Tibial nerve (tissue), 4 donors: Measurements from ENCODE around the gene DPM1. TPM values are rescaled to one million over a fixed set of nuclear protein-coding genes. Genes with fewer than 3 reads are reported as not detected.
A peak's percentile ranks its signal among the peaks of the same experiment; 100 is the strongest.

Experiments
- DNase-seq, 2 donors: peaks; one replicate each; pipeline ENCODE4 v3.0.0-alpha.2; 2019; ENCODE audit warnings: low spot score in 2 of 2
- H3K27ac ChIP-seq, 4 donors: fragments of 200-600 bp; sonication (generic) in 3 of 4; one replicate each; pipeline ENCODE4 v1.5.1; 2017 to 2019; ENCODE audit warnings: mild to moderate bottlenecking in 1 of 4
- H3K27me3 ChIP-seq, 2 donors: fragments of 200-600 bp; sonication (generic) in 1 of 2; one replicate each; pipeline versions ENCODE4 v1.5.1 to v1.6.0; 2017 to 2019
- H3K36me3 ChIP-seq, 3 donors: fragments of 200-600 bp; sonication (generic); one replicate each; pipeline ENCODE4 v1.5.1; 2018 to 2019
- H3K4me1 ChIP-seq, 4 donors: fragments of 200-600 bp; sonication (generic) in 3 of 4; one replicate each; pipeline ENCODE4 v1.5.1; 2017 to 2019
- H3K4me3 ChIP-seq, 4 donors: fragments of 200-600 bp; sonication (generic) in 3 of 4; one replicate each; pipeline ENCODE4 v1.5.1; 2017 to 2019; ENCODE audit warnings: mild to moderate bottlenecking in 1 of 4, moderate library complexity in 1 of 4
- H3K9me3 ChIP-seq, 4 donors: fragments of 200-600 bp; sonication (generic) in 3 of 4; one replicate each; pipeline ENCODE4 v1.5.1; 2017 to 2019
- EP300 ChIP-seq, 2 donors: sonication (generic); formaldehyde crosslinking; IDR thresholded peaks; one replicate each; pipeline ENCODE4 v1.6.1; 2017; ENCODE audit warnings: antibody characterized with exemption in 2 of 2, mild to moderate bottlenecking in 1 of 2
- POLR2A ChIP-seq, 2 donors: fragments of 450-650 bp; IDR thresholded peaks; one replicate each; pipeline ENCODE4 v1.6.1; 2017; ENCODE audit warnings: antibody characterized with exemption in 2 of 2, mild to moderate bottlenecking in 2 of 2, moderate library complexity in 2 of 2
- WGBS, 2 donors: methylation state at CpG; one replicate each; pipeline ENCODE4 v1.1.5; 2018; 5-methylcytosine and 5-hydroxymethylcytosine counted together
- total RNA-seq, 4 donors: library from RNA; depleted of rRNA; stranded (reverse); fragments of >200 nt; gene quantifications; one replicate each; pipeline ENCODE4 v1.1.0, GENCODE V29; 2016
- TF ChIP-seq, protein P1 (sequence below), 5 experiments: fragments of 200-600 bp in 3 of 5; fragments of 450-650 bp in 2 of 5; sonication (generic) in 3 of 5; IDR thresholded peaks; one replicate each; pipeline ENCODE4 v1.5.1; 2016 to 2019; ENCODE audit warnings: antibody characterized with exemption in 5 of 5, mild to moderate bottlenecking in 3 of 5, moderate library complexity in 2 of 5

Gene DPM1
- total RNA-seq, 4 donors from 2014 or later, result 29.4 to 54.2 (median 42.7) TPM

DNA sequence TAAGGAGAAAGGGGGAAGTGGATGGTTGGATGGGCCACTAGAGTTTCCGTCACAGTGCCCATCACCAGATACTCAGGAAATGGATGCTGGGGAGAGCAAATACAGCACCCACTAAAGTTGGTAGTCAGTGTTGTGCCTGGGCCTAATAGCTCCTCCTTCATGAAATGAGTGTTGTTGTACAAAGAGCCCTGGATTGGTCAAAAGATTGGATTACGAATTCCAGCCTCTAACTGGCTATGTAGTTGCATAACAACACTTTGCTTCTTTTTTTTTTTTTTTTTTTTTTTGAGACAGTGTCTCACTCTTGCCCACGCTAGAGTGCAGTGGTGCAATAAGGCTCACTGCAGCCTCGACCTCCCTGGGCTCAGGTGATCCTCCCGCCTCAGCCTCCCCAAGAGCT is 37.2 kb upstream of the DPM1 start:
- TF ChIP-seq EP300 (IDR thresholded peaks at IDR 0.05), result no peak
- TF ChIP-seq, protein P1, sequence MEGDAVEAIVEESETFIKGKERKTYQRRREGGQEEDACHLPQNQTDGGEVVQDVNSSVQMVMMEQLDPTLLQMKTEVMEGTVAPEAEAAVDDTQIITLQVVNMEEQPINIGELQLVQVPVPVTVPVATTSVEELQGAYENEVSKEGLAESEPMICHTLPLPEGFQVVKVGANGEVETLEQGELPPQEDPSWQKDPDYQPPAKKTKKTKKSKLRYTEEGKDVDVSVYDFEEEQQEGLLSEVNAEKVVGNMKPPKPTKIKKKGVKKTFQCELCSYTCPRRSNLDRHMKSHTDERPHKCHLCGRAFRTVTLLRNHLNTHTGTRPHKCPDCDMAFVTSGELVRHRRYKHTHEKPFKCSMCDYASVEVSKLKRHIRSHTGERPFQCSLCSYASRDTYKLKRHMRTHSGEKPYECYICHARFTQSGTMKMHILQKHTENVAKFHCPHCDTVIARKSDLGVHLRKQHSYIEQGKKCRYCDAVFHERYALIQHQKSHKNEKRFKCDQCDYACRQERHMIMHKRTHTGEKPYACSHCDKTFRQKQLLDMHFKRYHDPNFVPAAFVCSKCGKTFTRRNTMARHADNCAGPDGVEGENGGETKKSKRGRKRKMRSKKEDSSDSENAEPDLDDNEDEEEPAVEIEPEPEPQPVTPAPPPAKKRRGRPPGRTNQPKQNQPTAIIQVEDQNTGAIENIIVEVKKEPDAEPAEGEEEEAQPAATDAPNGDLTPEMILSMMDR (IDR thresholded peaks at IDR 0.05), result no peak
- TF ChIP-seq POLR2A (IDR thresholded peaks at IDR 0.05), result no peak
- H3K9me3 ChIP-seq, result no peaks in the 10 kb centered on the region
- H3K4me3 ChIP-seq, result no peak overlapping the region
- H3K27me3 ChIP-seq, result peaks cover 0 to 11% of the 10 kb centered on the region in 2 donors
- H3K27ac ChIP-seq, result no peak overlapping the region
- DNase-seq, result no peak
- H3K36me3 ChIP-seq, result no peaks in the 10 kb centered on the region
- WGBS, 2 donors, result 82 to 84% methylated on average over 5 of the region's 5 CpGs
- H3K4me1 ChIP-seq, result no peaks in the 10 kb centered on the region

DNA sequence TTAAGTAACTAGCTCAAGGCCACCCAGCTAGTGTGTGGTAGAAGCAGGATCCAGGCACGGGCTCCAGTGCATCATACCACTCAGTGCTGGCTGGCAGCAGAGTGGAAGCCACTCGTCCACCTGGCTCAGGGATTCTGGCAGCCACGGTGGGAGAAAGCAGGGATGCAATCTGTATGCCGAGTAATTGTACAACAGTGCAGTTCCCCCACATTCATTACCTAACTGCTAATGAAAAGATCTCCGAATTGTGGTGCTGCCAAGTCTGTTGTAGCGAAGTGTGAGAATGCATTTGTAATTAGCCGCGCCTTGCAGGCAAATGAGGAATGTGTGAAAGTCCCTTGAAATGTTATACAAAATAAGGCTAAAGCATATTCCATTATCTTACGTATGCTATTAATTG is 35.5 kb upstream of the DPM1 start:
- TF ChIP-seq POLR2A (IDR thresholded peaks at IDR 0.05) (no peak), EP300 (IDR thresholded peaks at IDR 0.05) (no peak)
- TF ChIP-seq, protein P1 (IDR thresholded peaks at IDR 0.05), result no peak
- no peaks in the 10 kb centered on the region for H3K9me3 ChIP-seq
- H3K27ac ChIP-seq, result no peak overlapping the region
- no peak overlapping the region for H3K4me3 ChIP-seq
- 86 to 89% methylated on average over 9 of the region's 9 CpGs for WGBS, 2 donors
- no peaks in the 10 kb centered on the region for H3K36me3 ChIP-seq
- no peak for DNase-seq
- peaks cover 0 to 9% of the 10 kb centered on the region in 2 donors for H3K27me3 ChIP-seq
- no peaks in the 10 kb centered on the region for H3K4me1 ChIP-seq

DNA sequence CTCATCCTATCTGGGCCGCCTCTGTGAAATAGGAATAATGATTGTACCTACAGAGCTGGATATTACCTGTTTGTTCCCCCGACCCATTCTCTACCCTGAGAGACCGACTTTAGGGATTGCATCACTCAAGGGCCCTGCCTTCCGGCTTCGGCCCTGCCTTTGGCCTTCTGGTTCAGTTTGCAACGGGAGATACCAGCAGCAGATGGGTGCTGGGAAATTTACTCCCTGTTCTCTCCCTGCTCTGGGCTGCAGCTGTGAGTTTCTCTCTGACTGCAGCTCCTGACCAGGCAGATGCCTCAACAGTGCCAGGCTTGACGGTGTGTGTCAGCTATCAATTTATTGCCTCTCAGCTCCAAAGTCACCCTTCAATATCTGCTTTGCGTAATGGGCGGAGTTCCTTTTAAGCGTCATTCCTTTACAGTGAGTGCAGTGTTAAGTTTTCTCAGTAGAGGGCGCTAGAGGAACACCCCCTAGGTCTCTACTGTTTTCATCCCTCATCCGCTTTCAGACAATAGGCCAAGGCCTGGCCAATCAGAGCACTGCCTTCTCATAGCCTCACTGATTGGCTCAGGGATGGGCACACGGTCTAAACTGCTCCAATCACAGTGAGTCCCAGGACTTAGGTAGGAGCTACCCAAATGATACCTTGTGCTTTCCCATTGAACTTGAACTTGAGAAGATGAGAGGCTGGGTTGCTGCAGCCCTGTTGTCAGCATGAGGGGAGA is 34.6 kb upstream of the DPM1 start:
- H3K27ac ChIP-seq, result no peak overlapping the region
- H3K27me3 ChIP-seq, result peaks cover 0 to 7% of the 10 kb centered on the region in 2 donors
- DNase-seq, result no peak
- no peak overlapping the region for H3K4me3 ChIP-seq
- H3K9me3 ChIP-seq, result no peaks in the 10 kb centered on the region
- TF ChIP-seq EP300 (IDR thresholded peaks at IDR 0.05), result no peak
- TF ChIP-seq, protein P1 (IDR thresholded peaks at IDR 0.05), result peak in 4 of 5 experiments; percentile 14 to 53 (median 23)
- no peaks in the 10 kb centered on the region for H3K4me1 ChIP-seq
- no peaks in the 10 kb centered on the region for H3K36me3 ChIP-seq
- WGBS, 2 donors, result 37 to 49% methylated on average over 13 of the region's 13 CpGs

DNA sequence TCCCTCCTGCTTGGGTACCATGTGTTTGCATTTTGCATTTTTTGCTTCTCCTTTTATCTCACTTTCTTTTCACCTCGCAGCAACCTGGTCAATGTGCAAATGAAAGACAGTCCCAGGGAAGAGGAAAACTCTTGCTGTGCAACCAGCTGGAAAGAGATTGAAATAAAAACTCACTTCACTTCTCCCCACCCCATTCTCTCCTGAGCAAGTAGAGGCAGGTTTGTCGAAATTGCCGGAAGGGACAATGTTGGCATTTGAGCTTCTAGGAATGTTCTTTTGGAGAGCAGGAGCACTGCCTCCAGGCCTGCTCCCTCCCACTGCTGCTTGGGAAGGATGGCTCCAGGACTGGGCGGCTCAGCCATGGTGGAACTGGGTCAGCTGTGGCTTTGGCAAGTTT is 34.0 kb upstream of the DPM1 start:
- no peak overlapping the region for H3K27ac ChIP-seq
- no peak for DNase-seq
- no peak overlapping the region for H3K4me3 ChIP-seq
- 51 to 55% methylated on average over 4 of the region's 4 CpGs for WGBS, 2 donors
- no peaks in the 10 kb centered on the region for H3K9me3 ChIP-seq
- no peaks in the 10 kb centered on the region for H3K4me1 ChIP-seq
- peaks cover 0 to 7% of the 10 kb centered on the region in 2 donors for H3K27me3 ChIP-seq
- no peaks in the 10 kb centered on the region for H3K36me3 ChIP-seq
- TF ChIP-seq POLR2A (IDR thresholded peaks at IDR 0.05) (no peak), EP300 (IDR thresholded peaks at IDR 0.05) (no peak)
- TF ChIP-seq, protein P1 (IDR thresholded peaks at IDR 0.05), result no peak

DNA sequence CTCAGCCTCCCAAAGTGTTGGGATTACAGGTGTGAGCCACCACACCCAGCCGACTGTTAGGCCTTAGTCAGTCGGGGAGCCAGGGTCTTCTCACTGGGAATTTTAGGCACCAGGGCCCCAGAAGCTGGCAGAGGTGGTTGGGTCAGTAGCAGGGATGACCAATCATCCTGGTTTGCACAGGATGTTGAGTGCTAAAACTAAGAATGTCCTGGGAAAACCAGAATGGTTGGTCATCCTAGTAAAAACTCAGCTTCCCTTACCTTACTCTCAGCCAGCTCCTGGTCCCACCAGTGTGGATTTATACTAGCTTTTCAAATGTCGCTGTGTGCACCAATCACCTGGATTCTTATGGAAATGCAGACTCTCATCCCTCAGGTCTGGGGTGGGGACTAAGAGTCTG is 32.7 kb upstream of the DPM1 start:
- Histone ChIP-seq H3K27ac (no peak overlapping the region), H3K27me3 (peaks cover 0 to 12% of the 10 kb centered on the region in 2 donors), H3K36me3 (no peaks in the 10 kb centered on the region), H3K4me3 (no peak overlapping the region), H3K4me1 (no peaks in the 10 kb centered on the region), H3K9me3 (no peaks in the 10 kb centered on the region)
- TF ChIP-seq EP300 (IDR thresholded peaks at IDR 0.05), result no peak
- no peak for TF ChIP-seq POLR2A (IDR thresholded peaks at IDR 0.05)
- TF ChIP-seq, protein P1 (IDR thresholded peaks at IDR 0.05), result no peak
- 78 to 81% methylated on average over 2 to 3 of the region's 3 CpGs for WGBS, 2 donors
- DNase-seq, result no peak
